H1 (cell line): ENCODE data around the gene BCAR3. TPM values are rescaled to one million over a fixed set of nuclear protein-coding genes. Genes with fewer than 3 reads are reported as not detected.

Source experiments
- CTCF ChIA-PET: fragments of 300-600 bp; sonication (Branson Sonifier 250); formaldehyde crosslinking; loops from one replicate; lab custom pipeline; 2021; ENCODE audit not compliant: partially characterized antibody; lab: Charles Lee
- POLR2A ChIA-PET: fragments of 300-600 bp; sonication (Branson Sonifier 250); formaldehyde crosslinking; loops from one replicate; lab custom pipeline; 2021; ENCODE audit warnings: inconsistent platforms; ENCODE audit not compliant: partially characterized antibody; lab: Charles Lee
- DNase-seq, 2 experiments: peaks; one replicate each; pipeline versions ENCODE4 v3.0.0 to v3.0.0-alpha.2; 2010 to 2022; ENCODE audit warnings: low spot score in 2 of 2, low read depth in 1 of 2, mixed read lengths in 1 of 2
- FAIRE-seq: peaks from 2 replicates; lab custom pipeline; 2011; peaks lifted over from hg19 to GRCh38; lab: Jason Lieb, UNC
- H2AFZ ChIP-seq: 2 replicates; pipeline ENCODE4 v1.8.1; 2012; ENCODE audit warnings: low read length, inconsistent platforms
- H2AK5ac ChIP-seq: 2 replicates; pipeline ENCODE4 v1.6.1; 2013; ENCODE audit warnings: low read depth, low read length
- H2BK120ac ChIP-seq: replicated peaks from 2 replicates; pipeline ENCODE3; 2013; ENCODE audit warnings: low read depth, low read length, inconsistent platforms
- H2BK12ac ChIP-seq: 2 replicates; pipeline ENCODE4 v1.6.1; 2013; ENCODE audit warnings: low read depth, low read length
- H2BK15ac ChIP-seq: 2 replicates; pipeline ENCODE4 v1.6.1; 2013; ENCODE audit warnings: low read length
- H2BK20ac ChIP-seq: 2 replicates; pipeline ENCODE4 v1.6.1; 2013; ENCODE audit warnings: low read length
- H2BK5ac ChIP-seq: 2 replicates; pipeline ENCODE4 v1.6.1; 2013; ENCODE audit warnings: low read depth, low read length
- H3K14ac ChIP-seq: 2 replicates; pipeline ENCODE4 v1.6.1; 2013; ENCODE audit warnings: inconsistent platforms; ENCODE audit not compliant: insufficient read length
- H3K18ac ChIP-seq: 2 replicates; pipeline ENCODE4 v1.6.1; 2013; ENCODE audit warnings: low read length; ENCODE audit errors: extremely low read depth
- H3K23ac ChIP-seq: 2 replicates; pipeline ENCODE4 v1.6.1; 2013; ENCODE audit warnings: inconsistent platforms; ENCODE audit not compliant: insufficient read length
- H3K23me2 ChIP-seq: 2 replicates; pipeline ENCODE4 v1.6.1; 2013; ENCODE audit warnings: low read depth, low read length
- H3K27ac ChIP-seq: 2 replicates; pipeline ENCODE4 v1.6.1; 2011; ENCODE audit warnings: low read depth, low read length, inconsistent platforms
- H3K27me3 ChIP-seq, 4 experiments: replicated peaks in 1 of 4; 1 replicate in 1 of 4; 2 replicates in 3 of 4; pipeline versions ENCODE4 v1.6.1 to v1.8.1; 2011 to 2013; ENCODE audit warnings: low read length in 3 of 4, mild to moderate bottlenecking in 3 of 4, inconsistent platforms in 2 of 4, mixed read lengths in 2 of 4, moderate library complexity in 1 of 4; ENCODE audit not compliant: control insufficient read depth in 3 of 4, insufficient read depth in 3 of 4; ENCODE audit errors: extremely low read depth in 1 of 4
- H3K36me3 ChIP-seq, 4 experiments: 2 replicates each; pipeline versions ENCODE4 v1.6.1 to v1.8.1; 2011 to 2013; ENCODE audit warnings: mild to moderate bottlenecking in 4 of 4, low read length in 3 of 4, moderate library complexity in 2 of 4, control low read depth in 1 of 4, inconsistent platforms in 1 of 4; ENCODE audit not compliant: insufficient read depth in 4 of 4, control insufficient read depth in 2 of 4
- H3K4ac ChIP-seq: replicated peaks from 2 replicates; pipeline ENCODE3; 2013; ENCODE audit warnings: low read length, low read depth, mixed read lengths, inconsistent platforms; ENCODE audit not compliant: insufficient read length
- H3K4me1 ChIP-seq, 4 experiments: replicated peaks in 1 of 4; 1 replicate in 1 of 4; 2 replicates in 3 of 4; pipeline versions ENCODE4 v1.6.1 to v1.8.1; 2011 to 2013; ENCODE audit warnings: low read length in 3 of 4, inconsistent platforms in 2 of 4, mixed read lengths in 1 of 4; ENCODE audit not compliant: insufficient read depth in 4 of 4, control insufficient read depth in 3 of 4
- H3K4me2 ChIP-seq, 2 experiments: 2 replicates each; pipeline versions ENCODE4 v1.6.1 to v1.8.1; 2011 to 2013; ENCODE audit warnings: low read depth in 2 of 2, low read length in 2 of 2, control low read depth in 1 of 2, inconsistent platforms in 1 of 2, mild to moderate bottlenecking in 1 of 2; ENCODE audit not compliant: insufficient read depth in 1 of 2
- H3K4me3 ChIP-seq, 4 experiments: fragments of 200-600, 300-600 bp in 1 of 4; sonication (generic), shearing (Covaris generic), sonication (Bioruptor Twin) in 1 of 4; 2 replicates each; pipeline versions ENCODE4 v1.5.1 to v1.8.1; 2011 to 2016; ENCODE audit warnings: low read length in 4 of 4, low read depth in 3 of 4, control low read depth in 2 of 4, inconsistent platforms in 2 of 4, mild to moderate bottlenecking in 2 of 4, mixed read lengths in 1 of 4, moderate library complexity in 1 of 4; ENCODE audit not compliant: insufficient read depth in 2 of 4; ENCODE audit errors: extremely low read depth in 1 of 4
- H3K56ac ChIP-seq: replicated peaks from 2 replicates; pipeline ENCODE3; 2013; ENCODE audit warnings: low read depth, mild to moderate bottlenecking, mixed read lengths, low read length, inconsistent platforms; ENCODE audit not compliant: insufficient read length
- H3K79me1 ChIP-seq: 2 replicates; pipeline ENCODE4 v1.6.1; 2013; ENCODE audit warnings: low read depth, low read length, control low read depth
- H3K79me2 ChIP-seq, 2 experiments: 2 replicates each; pipeline versions ENCODE4 v1.6.1 to v1.8.1; 2012 to 2013; ENCODE audit warnings: low read length in 2 of 2, mild to moderate bottlenecking in 2 of 2, inconsistent platforms in 1 of 2; ENCODE audit not compliant: insufficient read depth in 2 of 2, control insufficient read depth in 1 of 2
- H3K9ac ChIP-seq, 4 experiments: replicated peaks in 1 of 4; 1 replicate in 1 of 4; 2 replicates in 3 of 4; pipeline versions ENCODE4 v1.6.1 to v1.8.1; 2011 to 2013; ENCODE audit warnings: low read depth in 3 of 4, low read length in 3 of 4, control low read depth in 2 of 4, mild to moderate bottlenecking in 2 of 4, moderate library complexity in 2 of 4, inconsistent platforms in 1 of 4; ENCODE audit errors: extremely low read depth in 1 of 4
- H3K9me3 ChIP-seq, 2 experiments: 2 replicates each; pipeline versions ENCODE4 v1.6.1 to v1.8.1; 2012 to 2013; ENCODE audit warnings: mild to moderate bottlenecking in 2 of 2, moderate library complexity in 2 of 2, control low read depth in 1 of 2, inconsistent platforms in 1 of 2, low read depth in 1 of 2, low read length in 1 of 2, mixed read lengths in 1 of 2; ENCODE audit not compliant: insufficient read depth in 2 of 2
- H4K20me1 ChIP-seq, 2 experiments: replicated peaks in 1 of 2; 2 replicates each; pipeline versions ENCODE3 to v1.8.1; 2011 to 2013; ENCODE audit warnings: inconsistent platforms in 2 of 2, low read length in 2 of 2, mild to moderate bottlenecking in 1 of 2; ENCODE audit not compliant: insufficient read depth in 2 of 2, control insufficient read depth in 1 of 2
- H4K5ac ChIP-seq: 2 replicates; pipeline ENCODE4 v1.6.1; 2013; ENCODE audit warnings: low read length, low read depth, mixed read lengths, inconsistent platforms; ENCODE audit not compliant: insufficient read length
- H4K8ac ChIP-seq: 2 replicates; pipeline ENCODE4 v1.8.0; 2013; ENCODE audit warnings: mild to moderate bottlenecking, moderate library complexity, low read length, inconsistent platforms; ENCODE audit not compliant: insufficient read depth; ENCODE audit errors: extremely low read depth
- H4K91ac ChIP-seq: replicated peaks from 2 replicates; pipeline ENCODE3; 2013; ENCODE audit warnings: low read length, mixed read lengths, inconsistent platforms; ENCODE audit not compliant: insufficient read length
- CEBPB ChIP-seq: IDR thresholded peaks from 2 replicates; pipeline ENCODE4 v1.6.1; 2012; ENCODE audit warnings: low read depth, low read length
- GTF2F1 ChIP-seq: IDR thresholded peaks from 2 replicates; pipeline ENCODE4 v1.6.1; 2012; ENCODE audit warnings: low read depth, low read length, improper control_type of control experiment, borderline replicate concordance
- KDM4A ChIP-seq: IDR thresholded peaks from one replicate; pipeline ENCODE4 v1.7.1; 2012; ENCODE audit warnings: low read depth, mild to moderate bottlenecking, moderate library complexity, low read length, inconsistent platforms; ENCODE audit not compliant: severe bottlenecking
- SP1 ChIP-seq: IDR thresholded peaks from 2 replicates; pipeline ENCODE4 v1.6.1; 2011; ENCODE audit warnings: low read depth, low read length
- WGBS, 2 experiments: shearing (Covaris generic) in 1 of 2; methylation state at CpG; one replicate each; pipeline versions ENCODE4 v1.1.6 to v1.1.7; 2013 to 2015; ENCODE audit warnings: low lambda C conversion rate in 2 of 2, mixed read lengths in 2 of 2, inconsistent platforms in 1 of 2, low coverage in 1 of 2, missing lambda C conversion rate in 1 of 2; ENCODE audit not compliant: insufficient replicate concordance in 2 of 2, insufficient coverage in 1 of 2, insufficient read length in 1 of 2; ENCODE audit errors: extremely low coverage in 1 of 2, missing lambda C conversion rate in 1 of 2; 5-methylcytosine and 5-hydroxymethylcytosine counted together
- polyA plus RNA-seq, 7 experiments: library from polyadenylated mRNA; depleted of rRNA in 3 of 7; stranded (reverse) in 5 of 7; unstranded in 2 of 7; fragments of >200 nt in 5 of 7; fragments of 200-250 nt in 2 of 7; gene quantifications; 1 replicate in 5 of 7; 2 replicates in 1 of 7; 4 replicates in 1 of 7; pipeline versions ENCODE4 v1.2.1 to v1.2.3, GENCODE V29; 2011 to 2013; ENCODE audit warnings: missing spikeins in 2 of 7, mixed read lengths in 2 of 7
- total RNA-seq: library from RNA; stranded (reverse); fragmentation: NEBNext Ultra II Directional; extraction: Animal tissue kit (Norgen Biotek cat#: 25700); gene quantifications from 2 replicates; pipeline ENCODE4 v1.2.1, GENCODE V29; 2021

BCAR3 gene
- total and polyA plus RNA-seq, 2 of the 8 experiments (the other 6 are each of a cell fraction or from before 2014, with no cell fraction given) = 5.6 to 9.2 TPM

- H3K14ac ChIP-seq = no peak overlapping the region
- H3K9ac ChIP-seq = no peak overlapping the region
- FAIRE-seq (no peak), DNase-seq (no peak)
- no peak overlapping the region for H2BK20ac ChIP-seq
- H2BK15ac ChIP-seq = no peak overlapping the region
- peaks cover 7 to 19% (median 11%) of the 10 kb centered on the region in 4 experiments; a peak in 6 of 7 replicates for H3K4me1 ChIP-seq
- H4K8ac ChIP-seq = no peak overlapping the region
- no peak overlapping the region for H3K4me2 ChIP-seq
- peaks cover 0 to 4% of the 10 kb centered on the region in 2 experiments for H4K20me1 ChIP-seq
- no peak overlapping the region for H3K4me3 ChIP-seq
- H3K79me2 ChIP-seq = no peaks in the 10 kb centered on the region; a peak in 1 of 4 replicates
- no peaks in the 10 kb centered on the region for H3K27me3 ChIP-seq
- H2AFZ ChIP-seq = no peak overlapping the region
- TF ChIP-seq KDM4A (no peak), GTF2F1 (no peak), CEBPB (no peak), SP1 (no peak)
- peaks cover 3% of the 10 kb centered on the region; the same call in 1 of the 2 replicates for H3K79me1 ChIP-seq
- H3K56ac ChIP-seq = no peak overlapping the region
- H3K9me3 ChIP-seq = no peaks in the 10 kb centered on the region
- POLR2A ChIA-PET = no interaction called here
- H3K23me2 ChIP-seq = no peaks in the 10 kb centered on the region
- H2BK12ac ChIP-seq = no peak overlapping the region
- no peak overlapping the region for H3K4ac ChIP-seq
- H2BK5ac ChIP-seq = no peak overlapping the region
- no peak overlapping the region for H3K18ac ChIP-seq
- H2AK5ac ChIP-seq = no peak overlapping the region
- no peak overlapping the region for H3K23ac ChIP-seq
- CTCF ChIA-PET = interaction anchor here (0.9 to 1.6 kb wide), 3 partner anchors 27 to 292 kb away, joined by 3 to 4 read pairs (median 4); no protein-coding TSS in a partner anchor
- no peak overlapping the region for H4K91ac ChIP-seq
- H3K36me3 ChIP-seq = no peaks in the 10 kb centered on the region
- H2BK120ac ChIP-seq = no peak overlapping the region
- WGBS, 2 experiments = 82% methylated on average over 4 of the region's 4 CpGs; no CpG with 5 or more reads in 1 of the 2 experiments
- no peak overlapping the region for H4K5ac ChIP-seq
- no peak overlapping the region for H3K27ac ChIP-seq
Measured at GRCh38 chr1:93596329-93597089, 85.1 kb downstream of the BCAR3 start.
